PC-3 (cell line): ENCODE data around the gene SRD5A2.

Experiments used
- EZH2 ChIP-seq: fragments of 300-600 bp; sonication (generic); IDR thresholded peaks from one replicate; pipeline ENCODE4 v1.6.1; 2017; ENCODE audit warnings: antibody characterized with exemption, mild to moderate bottlenecking, low read length; ENCODE audit not compliant: unreplicated experiment
- EZH2phosphoT487 ChIP-seq: fragments of 300-600 bp; sonication (generic); IDR thresholded peaks from 2 replicates; pipeline ENCODE4 v1.6.1; 2018; ENCODE audit warnings: mild to moderate bottlenecking, antibody characterized with exemption, low read length, borderline replicate concordance
- TF ChIP-seq, protein P1 (sequence below): fragments of 300-600 bp; sonication (generic); conservative IDR thresholded peaks from 2 replicates; pipeline ENCODE4 v1.5.1; 2017; ENCODE audit warnings: antibody characterized with exemption, low read depth, mild to moderate bottlenecking, low read length

GRCh38 chr2:31561823-31562222 lies 18.9 kb downstream of the SRD5A2 start:
- TF ChIP-seq, protein P1, sequence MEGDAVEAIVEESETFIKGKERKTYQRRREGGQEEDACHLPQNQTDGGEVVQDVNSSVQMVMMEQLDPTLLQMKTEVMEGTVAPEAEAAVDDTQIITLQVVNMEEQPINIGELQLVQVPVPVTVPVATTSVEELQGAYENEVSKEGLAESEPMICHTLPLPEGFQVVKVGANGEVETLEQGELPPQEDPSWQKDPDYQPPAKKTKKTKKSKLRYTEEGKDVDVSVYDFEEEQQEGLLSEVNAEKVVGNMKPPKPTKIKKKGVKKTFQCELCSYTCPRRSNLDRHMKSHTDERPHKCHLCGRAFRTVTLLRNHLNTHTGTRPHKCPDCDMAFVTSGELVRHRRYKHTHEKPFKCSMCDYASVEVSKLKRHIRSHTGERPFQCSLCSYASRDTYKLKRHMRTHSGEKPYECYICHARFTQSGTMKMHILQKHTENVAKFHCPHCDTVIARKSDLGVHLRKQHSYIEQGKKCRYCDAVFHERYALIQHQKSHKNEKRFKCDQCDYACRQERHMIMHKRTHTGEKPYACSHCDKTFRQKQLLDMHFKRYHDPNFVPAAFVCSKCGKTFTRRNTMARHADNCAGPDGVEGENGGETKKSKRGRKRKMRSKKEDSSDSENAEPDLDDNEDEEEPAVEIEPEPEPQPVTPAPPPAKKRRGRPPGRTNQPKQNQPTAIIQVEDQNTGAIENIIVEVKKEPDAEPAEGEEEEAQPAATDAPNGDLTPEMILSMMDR: no peak
- TF ChIP-seq EZH2 (no peak), EZH2phosphoT487 (no peak)
